Activated CD4-positive, alpha-beta T cell treated with anti-CD3 and anti-CD28 coated beads, Interleukin-2, Interleukin-6, amounts not matched to agents 100 ng/mL and 50 ng/mL, durations not matched to agents 16 hours and 8 hours (primary cell): ENCODE results near the gene KIF26A.
A peak's percentile ranks its signal among the peaks of the same experiment; 100 is the strongest.

Experiments
- DNase-seq: peaks from one replicate; pipeline ENCODE4 v3.0.0-alpha.2; 2020

Gene KIF26A

DNA sequence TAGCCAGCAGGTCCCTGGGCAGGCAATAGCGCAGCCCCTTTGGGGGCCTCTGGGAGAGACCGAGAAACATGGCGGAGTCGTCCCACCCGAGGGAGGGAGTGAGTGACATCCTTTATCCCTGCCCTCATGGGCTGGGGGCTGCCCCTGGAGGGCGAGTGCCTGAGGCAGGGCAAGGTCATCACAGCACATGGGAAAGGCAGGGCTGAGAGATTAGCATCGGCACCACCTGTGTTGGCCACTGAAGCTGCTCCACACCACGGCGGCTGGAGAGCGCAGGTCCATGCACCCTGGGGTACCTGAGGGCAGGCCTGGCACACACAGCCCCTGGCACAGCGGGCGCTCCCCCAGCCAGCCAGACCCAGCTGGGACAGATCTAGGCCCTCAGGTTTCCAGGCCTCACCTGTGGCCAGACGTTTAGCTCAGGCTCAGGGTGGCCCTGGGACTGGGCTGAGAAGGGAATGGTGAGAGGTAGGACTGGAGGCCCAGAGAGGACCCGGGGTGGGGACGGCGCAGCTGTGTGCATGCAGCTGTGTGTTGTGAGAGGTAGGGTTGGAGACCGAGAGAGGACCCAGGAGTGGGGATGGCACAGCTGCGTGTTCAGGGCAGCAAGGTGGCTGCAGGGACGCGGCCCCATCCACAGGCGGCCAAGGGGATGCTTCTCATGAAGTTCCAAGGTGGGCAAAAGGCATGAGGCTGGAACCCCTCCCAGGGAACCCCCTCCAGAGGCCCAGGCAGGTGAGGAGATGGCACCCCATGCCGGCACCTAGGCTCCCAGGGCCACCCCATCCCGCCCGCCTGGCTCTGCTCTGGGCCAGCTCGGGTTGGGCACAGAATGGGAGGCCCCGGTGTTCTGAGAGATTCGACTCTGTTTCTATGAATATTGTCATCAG lies 74.1 kb downstream of the KIF26A start:
- DNase-seq, result no peak

DNA sequence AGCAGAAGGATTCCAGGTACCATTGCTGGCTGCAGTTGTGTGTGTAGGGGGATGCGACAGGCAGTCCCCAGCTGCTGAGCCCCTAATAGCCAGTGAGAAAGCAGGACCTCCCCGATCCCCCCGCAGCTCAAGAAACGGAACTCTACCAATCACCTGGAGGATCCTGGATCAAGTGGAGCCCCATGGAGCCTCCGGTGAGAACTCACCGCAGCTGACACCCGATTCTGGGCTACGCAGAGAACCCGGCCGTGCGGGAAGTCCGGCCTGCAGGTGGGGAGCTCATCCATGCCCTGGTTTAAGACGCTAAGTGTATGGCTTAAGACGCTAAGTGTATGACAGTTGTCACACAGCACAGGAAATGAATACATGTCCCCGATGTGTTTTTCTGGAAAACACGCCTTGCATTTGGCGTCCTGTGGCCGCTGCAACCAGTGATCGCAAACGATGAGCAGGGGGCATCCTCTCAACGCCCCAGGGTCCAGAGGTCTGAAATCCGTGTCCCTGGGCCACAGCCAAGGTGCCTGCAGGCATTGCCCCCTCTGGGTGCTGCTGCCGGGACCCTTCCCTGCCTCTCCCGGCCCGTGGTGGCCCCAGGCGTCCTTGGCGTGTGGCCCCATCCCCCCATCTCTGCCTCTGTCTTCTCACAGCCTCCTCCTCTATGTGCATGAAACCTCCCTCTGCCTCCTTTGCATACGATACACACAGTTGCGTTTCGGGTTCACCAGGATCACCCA lies 75.1 kb downstream of the KIF26A start:
- no peak for DNase-seq

DNA sequence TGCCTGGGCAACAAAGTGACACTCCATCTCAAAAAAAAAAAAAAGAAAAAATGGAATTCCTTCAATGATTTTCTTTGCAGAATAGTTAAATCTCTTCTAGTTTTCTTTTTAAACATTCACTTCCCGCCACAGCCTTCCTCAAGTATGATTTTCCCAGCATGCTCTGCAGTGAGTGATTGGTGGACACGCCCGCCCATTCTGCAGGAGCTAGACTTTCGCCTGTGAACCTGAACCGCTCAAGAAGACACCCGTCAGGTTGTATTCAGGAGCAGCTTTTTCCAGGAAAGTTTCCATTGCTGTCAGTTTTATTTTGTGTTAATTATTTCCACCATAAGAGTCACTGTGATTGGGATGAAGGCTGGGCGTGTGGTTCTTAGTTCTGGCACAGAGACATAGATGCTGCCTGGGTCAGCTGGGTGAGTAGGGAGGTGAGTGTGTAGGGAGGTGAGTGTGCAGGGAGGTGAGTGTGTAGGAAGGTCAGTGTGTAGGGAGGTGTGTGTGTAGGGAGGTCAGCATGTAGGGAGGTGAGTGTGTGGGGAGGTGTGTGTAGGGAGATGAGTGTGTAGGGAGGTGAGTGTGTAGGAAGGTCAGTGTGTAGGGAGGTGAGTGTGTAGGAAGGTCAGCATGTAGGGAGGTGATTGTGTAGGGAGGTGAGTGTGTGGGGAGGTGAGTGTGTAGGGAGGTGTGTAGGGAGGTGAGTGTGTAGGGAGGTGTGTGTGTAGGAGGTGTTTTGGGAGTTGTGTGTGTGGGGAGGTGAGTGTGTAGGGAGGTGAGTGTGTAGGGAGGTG lies 76.2 kb downstream of the KIF26A start:
- no peak for DNase-seq

DNA sequence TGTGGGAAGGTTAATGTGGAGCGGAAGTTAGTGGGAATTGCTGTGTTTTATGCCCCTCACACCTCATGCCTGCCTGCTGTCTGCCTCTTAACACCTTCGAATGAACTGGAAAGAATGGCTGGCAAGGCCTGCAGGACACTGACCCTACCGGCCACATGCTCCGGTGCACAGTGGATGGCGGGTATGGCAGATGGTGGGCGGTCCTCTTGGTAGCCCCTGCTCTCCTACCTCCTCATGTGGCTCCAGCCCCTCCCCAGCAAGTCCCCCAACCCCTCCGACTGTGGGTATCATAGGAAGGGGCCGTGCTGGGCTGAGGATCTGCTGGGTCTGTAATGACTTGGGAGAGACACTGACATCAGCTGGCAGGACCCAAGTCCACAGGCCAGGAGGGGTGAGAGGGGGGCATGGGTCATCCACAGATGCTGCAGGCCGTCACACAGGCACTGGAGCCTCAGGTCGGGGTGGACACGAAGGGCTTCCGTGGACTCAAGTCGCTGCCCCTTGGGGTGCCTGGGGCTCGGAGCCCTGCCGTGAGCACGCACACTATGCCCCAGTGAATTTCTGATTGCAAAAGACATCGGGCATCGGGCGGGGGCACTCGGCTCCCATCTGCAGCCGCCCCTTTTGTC lies 77.4 kb downstream of the KIF26A start:
- no peak for DNase-seq

DNA sequence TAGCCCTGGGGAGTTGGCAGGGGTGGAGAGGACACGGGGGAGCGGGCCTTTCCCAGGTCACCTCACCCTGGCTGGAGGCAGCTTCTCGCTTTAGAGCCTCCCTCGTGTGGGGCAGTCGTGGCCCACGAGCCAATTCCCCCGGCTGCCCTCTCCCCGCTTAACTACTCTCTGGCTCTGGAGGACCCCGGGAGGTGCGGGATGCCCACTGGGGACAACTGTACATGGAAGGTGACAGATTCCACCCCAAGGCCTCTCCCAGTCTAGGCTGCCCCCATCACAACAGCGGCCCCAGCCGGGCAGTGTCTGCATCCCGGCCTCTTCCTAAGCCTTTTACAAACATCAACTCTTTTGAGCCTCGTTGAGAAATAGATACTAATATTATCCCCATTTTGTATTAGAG lies 78.1 kb downstream of the KIF26A start:
- DNase-seq, result no peak

DNA sequence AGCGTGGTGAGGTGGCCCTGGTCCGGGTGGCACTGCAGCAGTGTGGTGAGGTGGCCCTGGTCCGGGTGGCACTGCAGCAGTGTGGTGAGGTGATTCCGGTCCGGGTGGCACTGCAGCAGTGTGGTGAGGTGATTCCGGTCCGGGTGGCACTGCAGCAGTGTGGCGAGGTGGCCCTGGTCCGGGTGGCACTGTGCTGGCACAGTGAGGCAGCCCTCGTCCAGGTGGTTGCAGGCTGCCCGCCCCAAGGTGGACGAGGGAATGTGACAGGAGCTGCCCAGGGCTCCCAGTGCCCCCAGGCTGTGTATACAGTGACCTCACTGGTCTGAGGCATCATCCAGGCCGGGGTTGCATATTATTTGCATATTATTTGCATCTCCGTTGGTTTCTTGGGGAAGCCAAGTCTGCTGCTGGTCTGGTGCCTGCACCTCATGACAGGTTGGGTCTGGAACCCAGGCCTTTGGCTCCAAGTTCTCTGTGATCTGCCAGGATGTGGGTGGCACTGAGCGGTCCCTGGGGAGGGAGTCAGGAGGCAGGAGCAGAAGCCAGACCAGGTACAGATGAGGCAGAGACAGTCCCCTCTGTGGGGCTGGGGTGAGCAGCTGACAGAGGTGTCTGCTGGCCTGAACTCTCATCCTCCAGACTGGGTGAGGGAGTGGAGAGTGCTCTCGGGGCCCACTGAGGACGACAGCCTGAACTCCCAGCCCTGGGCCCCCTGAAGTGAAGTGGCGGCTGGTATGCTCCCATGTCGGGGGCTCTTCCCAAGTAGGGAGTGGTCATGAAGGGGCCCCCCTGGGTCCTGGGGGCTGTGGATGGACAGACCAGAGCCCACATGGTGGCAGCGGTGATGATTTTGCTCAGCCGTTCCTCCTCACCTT lies 79.3 kb downstream of the KIF26A start:
- no peak for DNase-seq

DNA sequence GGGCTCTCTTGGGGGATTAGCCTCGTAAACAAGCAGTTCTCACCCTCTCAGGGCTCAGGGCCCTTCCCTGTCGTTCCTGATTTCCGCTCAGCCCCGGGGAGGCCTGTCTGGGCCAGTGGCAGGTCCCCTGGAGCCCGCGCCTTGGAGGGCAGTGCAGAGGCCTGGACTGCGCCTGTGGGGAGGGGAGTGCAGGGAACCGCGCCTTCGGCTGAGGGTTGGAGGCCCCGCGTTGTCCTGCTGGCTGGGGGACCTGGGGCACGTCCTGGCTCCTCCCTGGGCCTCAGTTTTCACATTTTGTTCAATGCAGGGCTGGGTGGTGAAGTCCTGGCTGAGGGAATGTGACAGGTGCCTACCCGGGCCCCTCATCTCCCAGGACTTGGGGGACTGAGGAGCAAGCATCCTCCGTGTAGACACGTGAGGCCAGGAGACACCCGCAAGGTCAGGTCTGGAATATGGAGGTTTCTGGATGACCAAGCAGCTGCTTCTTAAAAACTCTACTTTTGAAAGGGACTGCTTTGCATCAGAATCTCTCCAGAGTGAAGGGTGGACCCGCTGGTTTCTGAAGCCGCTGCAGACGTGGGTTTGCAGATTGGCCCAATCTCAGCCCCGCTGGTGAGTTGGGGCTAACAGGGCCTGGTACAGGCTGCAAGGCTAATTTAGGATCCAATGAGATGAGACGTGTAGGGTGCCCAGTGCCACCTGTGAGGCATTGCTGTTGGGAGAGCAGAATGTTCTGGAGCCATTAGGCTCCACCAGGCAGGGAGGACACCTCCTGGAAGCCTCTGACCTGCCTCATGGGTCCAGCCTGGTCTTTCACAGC lies 80.2 kb downstream of the KIF26A start:
- no peak for DNase-seq

DNA sequence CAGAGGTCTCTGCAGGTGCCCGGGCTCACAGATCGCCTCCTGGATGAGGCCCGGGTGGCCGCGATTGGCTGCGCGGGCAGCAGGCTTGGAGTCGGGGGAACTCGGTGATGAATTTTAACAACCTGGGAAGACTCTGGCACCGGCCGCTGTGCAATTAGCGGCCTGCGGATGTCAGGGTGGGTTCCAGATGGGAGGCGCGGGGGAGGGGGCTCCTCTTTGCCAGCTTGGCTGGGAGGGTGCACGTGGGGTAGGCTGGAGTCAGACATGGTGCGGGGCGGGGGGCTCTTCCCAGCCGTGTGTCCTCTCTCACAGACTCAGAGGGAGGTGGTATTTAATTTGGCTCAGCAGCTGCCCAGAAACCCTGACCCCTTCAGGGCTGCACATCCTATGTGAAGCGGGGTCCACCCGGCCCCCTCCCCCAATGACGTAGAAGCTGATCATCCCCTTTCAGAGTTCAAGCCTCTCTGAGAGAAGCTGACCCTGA lies 81.4 kb downstream of the KIF26A start:
- no peak for DNase-seq

DNA sequence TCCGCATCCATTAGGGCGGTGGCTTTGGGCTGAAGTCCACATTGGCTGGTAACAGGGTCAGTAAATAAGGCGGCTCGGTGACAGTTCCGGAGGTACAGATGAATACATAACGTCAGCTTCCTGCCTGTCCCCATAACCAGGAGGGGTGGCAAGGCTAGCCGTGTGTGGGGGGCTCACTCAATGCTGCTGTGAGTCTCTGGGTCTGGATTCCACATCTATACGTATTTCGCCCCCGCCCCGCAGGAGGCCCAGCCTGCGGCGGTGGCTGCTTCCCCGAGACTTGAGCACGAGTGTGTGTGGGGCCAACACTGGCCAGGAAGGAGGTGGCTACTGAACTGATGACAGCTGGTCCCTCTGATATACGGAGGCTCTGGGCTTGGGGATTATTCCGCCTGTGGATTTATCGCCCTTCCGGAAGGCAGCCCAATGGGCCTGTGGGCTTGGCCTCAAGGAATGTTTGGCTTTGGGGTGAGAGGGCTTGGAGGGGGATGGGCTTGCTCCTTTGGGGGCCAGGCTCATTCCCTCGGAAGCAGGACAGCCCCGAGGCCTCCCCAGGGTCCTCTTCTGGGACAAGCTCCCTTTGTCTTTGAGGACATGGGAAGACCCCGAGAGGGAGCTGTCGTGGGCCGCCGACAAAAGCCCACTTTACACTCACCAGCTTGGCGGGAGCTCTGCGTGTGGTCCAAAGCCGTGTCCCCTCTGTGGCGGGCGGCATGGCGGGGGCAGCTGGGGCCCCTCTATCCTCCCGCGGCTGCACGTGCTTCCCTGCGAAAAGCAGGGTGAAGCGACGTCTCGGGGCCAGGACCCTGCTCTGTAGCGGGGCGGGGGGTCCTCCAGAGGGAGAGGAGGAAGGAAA lies 82.1 kb downstream of the KIF26A start:
- DNase-seq, result no peak

DNA sequence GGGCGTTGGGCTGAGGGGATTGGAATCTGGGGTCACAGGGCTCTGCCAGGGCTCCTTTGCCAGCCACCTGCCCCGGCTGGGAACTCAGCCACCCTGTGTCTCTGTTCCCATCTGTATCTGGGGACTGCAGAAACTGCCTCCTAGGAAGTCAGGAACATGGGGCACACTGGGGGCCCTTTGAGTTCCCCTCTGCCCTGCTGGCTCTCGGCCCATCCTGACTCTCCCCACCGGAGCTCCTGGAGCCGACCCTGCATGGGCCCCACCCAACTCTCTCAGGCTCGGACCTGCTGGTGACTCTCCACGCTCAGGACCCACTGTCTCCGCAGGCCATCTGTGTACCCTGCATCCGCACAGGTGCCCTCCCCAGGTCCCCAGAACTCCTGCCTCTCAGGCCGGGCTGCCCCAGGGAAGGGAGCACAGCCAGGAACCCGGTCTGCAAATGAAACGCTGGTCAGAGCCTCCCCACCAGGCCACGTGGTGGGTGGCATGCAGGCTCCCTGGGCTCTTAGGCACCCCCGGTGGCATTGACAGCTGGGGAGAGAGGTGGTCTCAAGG lies 82.8 kb downstream of the KIF26A start:
- no peak for DNase-seq

DNA sequence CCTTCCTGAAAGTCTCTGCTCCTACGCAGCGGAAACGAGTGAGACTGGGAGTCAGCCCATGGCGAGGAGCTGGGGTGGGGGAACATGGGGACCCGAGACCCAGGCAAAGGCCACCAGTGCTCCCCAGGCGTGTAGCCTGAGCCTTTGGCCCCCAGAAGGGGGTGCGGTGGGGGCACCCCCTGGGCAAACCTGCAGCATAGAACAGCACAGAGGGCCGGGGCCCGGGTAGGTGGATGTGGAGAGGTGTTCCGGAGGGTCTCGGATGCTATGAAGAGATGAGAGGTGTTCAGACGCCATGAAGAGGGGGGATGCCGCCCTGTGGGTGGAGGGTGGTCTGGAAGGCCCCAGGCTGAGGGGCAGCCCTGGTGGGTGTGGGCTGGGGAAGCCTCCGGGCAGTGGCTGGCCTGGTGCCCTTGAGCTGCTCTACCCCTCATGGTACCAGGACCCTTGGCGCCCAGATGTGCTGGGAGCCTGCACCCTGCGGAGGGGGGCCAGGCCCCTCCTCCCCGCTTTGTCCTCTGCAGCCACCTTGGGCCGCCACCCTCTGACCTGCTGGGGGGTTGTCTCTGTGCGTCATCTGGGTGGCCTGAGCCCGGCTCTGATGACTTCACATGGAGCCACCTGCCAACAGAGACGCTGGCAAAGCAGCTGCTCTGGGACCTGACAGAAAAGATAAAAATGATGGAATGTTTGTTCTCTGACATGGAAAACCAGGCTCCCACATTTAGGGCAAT lies 83.4 kb downstream of the KIF26A start:
- no peak for DNase-seq

DNA sequence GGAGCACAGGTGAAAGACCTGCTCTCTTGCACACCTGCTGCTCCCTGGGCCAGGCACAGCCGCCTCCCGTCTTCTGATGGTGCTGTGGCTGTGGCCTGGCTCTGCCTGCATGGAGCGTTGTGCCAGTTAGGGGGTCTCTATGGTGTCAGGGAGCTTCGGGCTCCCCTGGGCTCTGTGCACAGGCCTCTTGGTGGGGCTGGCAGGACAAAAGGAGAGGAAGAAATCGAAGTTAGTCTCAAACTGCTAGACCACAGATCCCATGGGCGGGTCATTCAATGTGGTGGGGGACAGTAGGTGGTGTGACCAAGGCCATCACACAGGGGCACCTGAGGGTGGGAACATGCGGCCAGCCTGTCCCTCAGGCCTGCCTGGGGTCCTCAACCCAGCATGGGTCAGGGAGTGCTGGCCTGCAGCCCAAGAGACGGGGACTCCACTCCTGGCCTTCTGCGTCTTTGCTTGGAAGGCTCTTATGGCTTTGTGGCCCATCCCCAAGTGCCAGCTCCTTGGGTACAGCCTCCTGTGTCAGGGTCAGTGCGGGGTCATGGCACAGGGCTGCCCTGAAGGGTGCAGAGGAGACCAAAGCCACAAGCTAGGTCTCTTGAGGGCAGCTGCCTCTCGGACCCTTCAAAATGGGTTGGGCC lies 84.1 kb downstream of the KIF26A start:
- DNase-seq, result no peak

DNA sequence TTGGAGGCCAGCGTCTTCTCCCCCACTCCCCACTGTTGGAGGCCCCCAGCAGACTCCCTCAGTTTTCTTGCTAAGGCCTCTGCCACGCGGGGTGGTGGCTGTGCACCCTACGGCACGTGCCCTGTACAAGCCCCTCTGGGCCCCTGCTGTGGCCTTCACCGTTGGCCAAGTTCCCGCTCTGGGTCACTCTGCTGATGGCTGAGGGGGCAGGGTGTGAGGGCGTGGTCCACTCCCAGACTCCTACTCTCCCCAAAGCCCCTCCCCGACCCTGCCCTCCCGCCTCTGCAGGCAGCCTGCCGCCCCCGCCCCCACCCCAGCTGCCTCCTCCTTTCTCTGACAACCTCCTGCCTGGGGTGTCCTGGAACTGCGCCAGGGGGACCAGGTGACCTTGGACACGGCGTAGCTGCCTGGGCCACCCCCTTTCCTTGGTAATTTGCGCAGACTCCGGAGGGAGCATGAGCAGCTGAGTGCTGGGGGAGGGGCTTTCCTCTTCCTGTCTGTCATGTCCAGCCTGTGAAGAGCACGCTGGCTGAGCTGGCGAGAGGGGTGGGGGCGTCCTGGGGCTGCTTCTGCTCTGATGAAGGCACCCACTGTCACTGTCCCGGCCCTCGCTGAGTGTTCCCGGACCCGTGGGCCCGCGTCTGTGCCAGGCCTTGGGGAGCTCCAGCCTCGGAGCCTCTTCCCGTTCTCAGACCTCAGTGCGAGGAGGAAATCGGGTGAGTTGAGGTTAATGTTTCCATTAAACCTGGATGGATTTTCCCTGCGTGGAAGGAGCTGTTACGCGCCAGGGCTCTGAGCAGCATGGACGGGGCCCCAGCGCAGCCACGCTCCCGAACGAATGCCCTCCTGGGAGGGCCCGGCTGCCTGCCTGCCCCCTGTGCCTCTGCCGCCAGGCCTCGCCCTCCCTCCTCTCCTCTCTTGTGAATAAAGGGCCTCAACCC lies 85.0 kb downstream of the KIF26A start:
- no peak for DNase-seq

DNA sequence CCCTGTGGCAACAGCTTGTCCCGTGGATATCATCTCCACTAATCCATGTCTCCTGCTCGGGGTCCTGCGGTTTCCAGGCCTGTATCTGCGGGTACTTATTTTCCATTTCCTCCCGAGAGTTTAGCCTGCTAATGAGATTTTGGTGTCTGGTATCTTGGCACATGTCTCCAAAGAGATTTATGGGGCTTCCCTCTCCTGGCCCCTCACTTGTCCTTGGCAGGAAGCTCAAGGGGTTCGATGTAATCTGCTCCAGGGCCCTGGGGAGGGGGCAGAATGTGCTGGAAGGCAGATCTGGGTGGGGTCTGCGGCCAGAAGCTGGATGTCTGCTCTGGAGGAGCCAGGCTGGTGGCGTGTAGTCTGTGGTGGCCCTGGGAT lies 85.7 kb downstream of the KIF26A start:
- DNase-seq, result no peak

DNA sequence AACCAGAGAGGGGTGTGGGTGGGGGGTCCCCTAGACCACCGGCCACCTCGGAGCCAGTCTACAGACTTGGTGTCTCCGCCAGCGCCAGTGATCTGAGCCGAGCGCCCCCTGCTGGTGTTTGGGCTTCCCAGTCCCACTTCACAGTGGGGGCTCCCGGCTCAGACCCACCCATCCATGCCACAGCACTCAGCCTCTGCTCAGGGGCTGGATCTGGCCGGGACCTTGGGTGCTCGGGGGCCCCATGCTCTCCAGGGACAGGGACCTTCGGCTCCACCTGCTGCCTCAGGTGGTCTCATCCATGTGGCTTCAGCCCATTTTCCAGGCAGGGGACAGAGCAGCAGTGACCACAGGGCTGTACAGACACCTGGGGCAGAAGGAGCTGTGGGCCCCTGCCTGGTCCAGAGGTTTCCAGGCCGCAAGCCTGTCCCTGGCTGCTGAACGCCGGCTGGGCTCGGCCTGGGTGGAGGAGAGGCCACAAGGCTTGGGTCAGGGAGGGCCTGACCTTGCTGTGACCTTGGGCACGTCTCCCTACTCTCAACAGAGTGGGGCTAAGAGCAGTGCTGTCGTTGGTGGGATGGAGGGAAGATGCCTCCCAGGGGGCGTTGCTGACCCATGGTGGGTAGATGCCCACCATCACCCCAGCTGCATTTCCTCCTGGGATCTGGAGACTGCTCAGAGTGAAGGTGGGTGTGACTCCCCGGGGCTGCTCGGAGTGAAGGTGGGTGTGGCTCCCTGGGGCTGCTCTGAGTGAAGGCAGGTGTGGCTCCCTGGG lies 86.3 kb downstream of the KIF26A start:
- DNase-seq, result peak; percentile 44
